Left lung (tissue), 10 donors: Measurements from ENCODE around the gene DISP2. TPM values are rescaled to one million over a fixed set of nuclear protein-coding genes. Genes with fewer than 3 reads are reported as not detected.
A peak's percentile ranks its signal among the peaks of the same experiment; 100 is the strongest.

Experiments
- ATAC-seq: fragments of 200-7000 bp; cut with Tn5 transposase; one replicate; pipeline ENCODE4 v1.9.1; 2020; ENCODE audit warnings: moderate library complexity
- DNase-seq, 4 donors: peaks; one replicate each; pipeline ENCODE4 v3.0.0-alpha.2; 2013 to 2020
- H3K27ac ChIP-seq, 2 donors: fragments of 200-600 bp; sonication (generic) in 1 of 2; one replicate each; pipeline versions ENCODE4 v1.5.0 to v1.8.0; 2020 to 2021
- H3K27me3 ChIP-seq, 2 donors: fragments of 200-600 bp; sonication (generic) in 1 of 2; one replicate each; pipeline versions ENCODE4 v1.5.0 to v1.8.0; 2020 to 2021
- H3K36me3 ChIP-seq, 2 donors: fragments of 200-600 bp; sonication (generic) in 1 of 2; one replicate each; pipeline versions ENCODE4 v1.5.0 to v1.8.0; 2020 to 2021
- H3K4me1 ChIP-seq, 2 donors: fragments of 200-600 bp; one replicate each; pipeline ENCODE4 v1.8.0; 2021
- H3K4me3 ChIP-seq, 2 donors: fragments of 200-600 bp; sonication (generic) in 1 of 2; one replicate each; pipeline versions ENCODE4 v1.5.0 to v1.8.0; 2020 to 2021; ENCODE audit warnings: mild to moderate bottlenecking in 1 of 2
- H3K9me3 ChIP-seq, 2 donors: fragments of 200-600 bp; sonication (generic) in 1 of 2; one replicate each; pipeline versions ENCODE4 v1.5.0 to v1.8.0; 2020 to 2021
- CTCF ChIP-seq, 2 donors: fragments of 200-600 bp; sonication (generic) in 1 of 2; IDR thresholded peaks; one replicate each; pipeline versions ENCODE4 v1.5.0 to v1.8.0; 2021; ENCODE audit warnings: antibody characterized with exemption in 2 of 2
- intact Hi-C, 2 donors: fragments of 100-400 bp; cut with DNase I; formaldehyde crosslinking; loops; one replicate each; pipeline versions ENCODE4 v1.11.2 to v1.14.2; 2022
- polyA plus RNA-seq, 6 donors: library from polyadenylated mRNA; unstranded; fragments of 120-200 nt; gene quantifications; one replicate each; pipeline ENCODE4 v1.2.1, GENCODE V29; 2013; ENCODE audit not compliant: insufficient read length in 6 of 6
- total RNA-seq, 2 donors: library from RNA; stranded (reverse); fragmentation: NEBNext Ultra II Directional; extraction: Animal tissue kit (Norgen Biotek cat#: 25700); gene quantifications; one replicate each; pipeline ENCODE4 v1.2.1, GENCODE V29; 2021
- donor health status: DM: no; HTN: yes; CAD: no.
- donor health status: DM: no; HTN: no; CAD: no.

The DISP2 gene
- total and polyA plus RNA-seq, 8 donors, result 0.61 to 3.1 (median 1.6) TPM

GRCh38 chr15:40367686-40368611 is 9.9 kb downstream of the DISP2 start:
- TF ChIP-seq CTCF (IDR thresholded peaks at IDR 0.05), result peak; percentile 77 to 93
- peak; percentile 96 for ATAC-seq
- H3K27ac ChIP-seq, result peak overlapping the region; percentile 35 to 68
- H3K4me3 ChIP-seq, result peak overlapping the region in 1 of 2 donors; percentile 41
- H3K4me1 ChIP-seq, result peaks cover 4 to 23% of the 10 kb centered on the region in 2 donors
- no peaks in the 10 kb centered on the region for H3K27me3 ChIP-seq
- intact Hi-C loops, result no loop called here
- peak; percentile 69 to 98 (median 91) for DNase-seq
- no peaks in the 10 kb centered on the region for H3K9me3 ChIP-seq
- H3K36me3 ChIP-seq, result no peaks in the 10 kb centered on the region

- Histone ChIP-seq H3K27ac (peak overlapping the region in 1 of 2 donors; percentile 68), H3K27me3 (no peaks in the 10 kb centered on the region), H3K9me3 (no peaks in the 10 kb centered on the region), H3K36me3 (no peaks in the 10 kb centered on the region), H3K4me3 (no peak overlapping the region), H3K4me1 (peaks cover 4 to 23% of the 10 kb centered on the region in 2 donors)
- intact Hi-C loops, result no loop called here
- no peak for TF ChIP-seq CTCF (IDR thresholded peaks at IDR 0.05)
- DNase-seq, result no peak
- no peak for ATAC-seq
These were observed 10.9 kb downstream of the DISP2 start for GRCh38 chr15:40368719-40369473.

GRCh38 chr15:40369474-40369869 is 11.5 kb downstream of the DISP2 start:
- H3K36me3 ChIP-seq, result no peaks in the 10 kb centered on the region
- intact Hi-C loops, result no loop called here
- no peak for TF ChIP-seq CTCF (IDR thresholded peaks at IDR 0.05)

GRCh38 chr15:40369971-40370370 is 12.0 kb downstream of the DISP2 start:
- DNase-seq (no peak), ATAC-seq (no peak)
- Histone ChIP-seq H3K9me3 (no peaks in the 10 kb centered on the region), H3K27ac (no peak overlapping the region), H3K36me3 (no peaks in the 10 kb centered on the region), H3K4me3 (no peak overlapping the region), H3K27me3 (no peaks in the 10 kb centered on the region), H3K4me1 (peaks cover 4 to 23% of the 10 kb centered on the region in 2 donors)
- intact Hi-C loops, result no loop called here
- TF ChIP-seq CTCF (IDR thresholded peaks at IDR 0.05), result no peak

More at GRCh38 chr15:40369474-40369869, 11.5 kb downstream of the DISP2 start:
- Histone ChIP-seq H3K4me3 (no peak overlapping the region), H3K27me3 (no peaks in the 10 kb centered on the region), H3K9me3 (no peaks in the 10 kb centered on the region), H3K4me1 (peaks cover 4 to 23% of the 10 kb centered on the region in 2 donors), H3K27ac (no peak overlapping the region)
- no peak for ATAC-seq
- DNase-seq, result no peak

- TF ChIP-seq CTCF (IDR thresholded peaks at IDR 0.05), result no peak
- Histone ChIP-seq H3K9me3 (no peaks in the 10 kb centered on the region), H3K27ac (no peak overlapping the region), H3K36me3 (no peaks in the 10 kb centered on the region), H3K4me3 (no peak overlapping the region), H3K4me1 (peaks cover 0 to 10% of the 10 kb centered on the region in 2 donors), H3K27me3 (no peaks in the 10 kb centered on the region)
- ATAC-seq (peak; percentile 45), DNase-seq (peak in 1 of 4 donors; percentile 7)
- intact Hi-C loops, result no loop called here
These were observed 15.0 kb downstream of the DISP2 start for GRCh38 chr15:40372981-40373380.
